ENCODE results near the gene IGFL1.

GRCh38 chr19:46192992-46193650, 36.4 kb upstream of the IGFL1 start:
- TF ChIP-seq CTCF (conservative IDR thresholded peaks at IDR 0.05; ENCODE audit: low read length) (no peak), EZH2phosphoT487 (IDR thresholded peaks at IDR 0.05; ENCODE audit: borderline replicate concordance, low read depth, low read length) (no peak)

All from OCI-LY7 (cell line).